B cell (primary cell): Measurements from ENCODE around the gene C1QTNF7. TPM values are rescaled to one million over a fixed set of nuclear protein-coding genes. Genes with fewer than 3 reads are reported as not detected.

Source experiments
- ATAC-seq: fragments of 200-7000 bp; cut with Tn5 transposase; one replicate; pipeline ENCODE4 v1.10.0; 2021; ENCODE audit warnings: low read depth, mild to moderate bottlenecking, moderate number of reproducible peaks, moderate library complexity
- CTCF ChIA-PET: fragments of 350-600 bp; sonication (Branson Sonifier 250); formaldehyde crosslinking; loops from one replicate; lab custom pipeline; 2021; ENCODE audit warnings: antibody characterized with exemption, inconsistent platforms; lab: Charles Lee
- POLR2A ChIA-PET: fragments of 350-600 bp; sonication (Branson Sonifier 250); formaldehyde crosslinking; loops from one replicate; lab custom pipeline; 2021; ENCODE audit warnings: antibody characterized with exemption; lab: Charles Lee
- DNase-seq: peaks from one replicate; pipeline ENCODE4 v3.0.0; 2013
- H2AFZ ChIP-seq: 2 replicates; pipeline ENCODE4 v1.6.1; 2012; ENCODE audit warnings: mild to moderate bottlenecking, low read depth, low read length; ENCODE audit not compliant: insufficient read depth, poor library complexity, severe bottlenecking
- H3K27ac ChIP-seq, 2 donors: 1 replicate in 1 of 2; 2 replicates in 1 of 2; pipeline ENCODE4 v1.5.1; 2012 to 2013; ENCODE audit warnings: low read length in 2 of 2, mild to moderate bottlenecking in 2 of 2, moderate library complexity in 1 of 2
- H3K27me3 ChIP-seq, 4 experiments: fragments of 200-600 bp in 1 of 4; sonication (generic) in 1 of 4; replicated peaks in 1 of 4; 1 replicate in 2 of 4; 2 replicates in 2 of 4; pipeline versions ENCODE4 v1.6.1 to v1.7.0; 2013 to 2016; ENCODE audit warnings: low read length in 3 of 4, mild to moderate bottlenecking in 2 of 4, mixed read lengths in 1 of 4, moderate library complexity in 1 of 4; ENCODE audit not compliant: insufficient read depth in 4 of 4, control insufficient read depth in 3 of 4; ENCODE audit errors: control extremely low read depth in 1 of 4
- H3K36me3 ChIP-seq, 2 experiments: replicated peaks in 1 of 2; 1 replicate in 1 of 2; 2 replicates in 1 of 2; pipeline versions ENCODE4 v1.6.1 to v1.7.1; 2013; ENCODE audit warnings: low read length in 1 of 2; ENCODE audit not compliant: insufficient read depth in 2 of 2, control insufficient read depth in 1 of 2; ENCODE audit errors: control extremely low read depth in 1 of 2, extremely low read depth in 1 of 2
- H3K4me1 ChIP-seq, 2 donors: fragments of 200-600 bp in 1 of 2; sonication (generic) in 1 of 2; 1 replicate in 1 of 2; 2 replicates in 1 of 2; pipeline versions ENCODE4 v1.5.1 to v1.6.1; 2013 to 2017; ENCODE audit warnings: low read length in 2 of 2; ENCODE audit not compliant: control insufficient read depth in 2 of 2, insufficient read depth in 2 of 2
- H3K4me2 ChIP-seq: replicated peaks from 2 replicates; pipeline ENCODE3; 2012; ENCODE audit warnings: mild to moderate bottlenecking, low read depth, low read length; ENCODE audit not compliant: poor library complexity, severe bottlenecking
- H3K4me3 ChIP-seq, 5 experiments: fragments of 200-600 bp in 1 of 5; sonication (generic) in 1 of 5; 1 replicate in 3 of 5; 2 replicates in 2 of 5; pipeline versions ENCODE4 v1.5.1 to v1.7.0; 2011 to 2016; ENCODE audit warnings: low read length in 4 of 5, mild to moderate bottlenecking in 4 of 5, low read depth in 2 of 5, control low read depth in 1 of 5, moderate library complexity in 1 of 5; ENCODE audit not compliant: insufficient read depth in 1 of 5; ENCODE audit errors: control extremely low read depth in 1 of 5, extremely low read depth in 1 of 5
- H3K79me2 ChIP-seq: fragments of 200-600 bp; sonication (generic); one replicate; pipeline ENCODE4 v1.6.0; 2016; ENCODE audit warnings: low read length; ENCODE audit not compliant: control insufficient read depth, insufficient read depth
- H3K9ac ChIP-seq: fragments of 200-600 bp; sonication (generic); 2 replicates; pipeline ENCODE4 v1.6.1; 2017; ENCODE audit warnings: mild to moderate bottlenecking, low read length, moderate library complexity
- H3K9me3 ChIP-seq, 3 donors: one replicate each; pipeline versions ENCODE4 v1.6.1 to v1.7.1; 2013; ENCODE audit warnings: low read length in 2 of 3; ENCODE audit not compliant: control insufficient read depth in 2 of 3, insufficient read depth in 1 of 3; ENCODE audit errors: control extremely low read depth in 1 of 3
- H4K20me1 ChIP-seq: 2 replicates; pipeline ENCODE4 v1.6.0; 2012; ENCODE audit warnings: mild to moderate bottlenecking, low read length; ENCODE audit not compliant: insufficient read depth, control insufficient read depth, poor library complexity, severe bottlenecking
- H3K27ac Mint-ChIP-seq: one replicate; pipeline ENCODE4 v1.8.0; 2021; ENCODE audit warnings: mixed read lengths
- H3K27me3 Mint-ChIP-seq: one replicate; pipeline ENCODE4 v1.8.0; 2021; ENCODE audit warnings: mixed read lengths
- H3K4me1 Mint-ChIP-seq: one replicate; pipeline ENCODE4 v1.8.0; 2021; ENCODE audit warnings: mixed read lengths
- H3K4me3 Mint-ChIP-seq: one replicate; pipeline ENCODE4 v1.8.0; 2021; ENCODE audit warnings: mixed read lengths
- H3K9me3 Mint-ChIP-seq: one replicate; pipeline ENCODE4 v1.8.0; 2022; ENCODE audit warnings: mixed read lengths; ENCODE audit not compliant: insufficient read depth
- CTCF ChIP-seq: fragments of 200-600 bp; IDR thresholded peaks from one replicate; pipeline ENCODE4 v1.8.0; 2022; ENCODE audit warnings: antibody characterized with exemption, mild to moderate bottlenecking
- EZH2 ChIP-seq: IDR thresholded peaks from 2 replicates; pipeline ENCODE4 v1.6.1; 2012; ENCODE audit warnings: borderline replicate concordance, low read depth, mild to moderate bottlenecking, moderate library complexity, low read length; ENCODE audit not compliant: insufficient read depth, poor library complexity, severe bottlenecking
- WGBS: methylation state at CpG from one replicate; pipeline ENCODE4 v1.1.5; 2013; ENCODE audit warnings: missing lambda C conversion rate; ENCODE audit not compliant: insufficient coverage; 5-methylcytosine and 5-hydroxymethylcytosine counted together
- intact Hi-C: fragments of 100-400 bp; cut with micrococcal nuclease; formaldehyde crosslinking; loops from one replicate; pipeline ENCODE4 v1.10.0; 2022
- polyA minus RNA-seq: library from RNA; depleted of rRNA, polyadenylated mRNA; stranded (reverse); fragments of >200 nt; gene quantifications from 2 replicates; pipeline ENCODE4 v1.2.3, GENCODE V29; 2012
- polyA plus RNA-seq: library from polyadenylated mRNA; depleted of rRNA; stranded (reverse); fragments of >200 nt; gene quantifications from 2 replicates; pipeline ENCODE4 v1.2.3, GENCODE V29; 2012
- total RNA-seq, 2 donors: library from RNA; stranded (reverse); fragments of 120-200 nt in 1 of 2; gene quantifications; 1 replicate in 1 of 2; 2 replicates in 1 of 2; pipeline versions ENCODE4 v1.2.3 to v1.2.4, GENCODE V29; 2013 to 2022

Gene C1QTNF7
- not detected in 2 replicates for total RNA-seq
- 0.21 TPM for total RNA-seq (2013)
- not detected in 2 replicates for polyA plus RNA-seq
- not detected in 2 replicates for polyA minus RNA-seq

- DNase-seq (no peak), ATAC-seq (no peak)
- Mint-ChIP-seq H3K4me1 (no peaks in the 10 kb centered on the region), H3K27me3 (peaks cover 6% of the 10 kb centered on the region), H3K9me3 (no peaks in the 10 kb centered on the region), H3K4me3 (no peak within 1 kb of the TSS), H3K27ac (no peak within 1 kb of the TSS)
- POLR2A ChIA-PET: no interaction called here
- no peaks in the 10 kb centered on the region for H3K79me2 ChIP-seq
- intact Hi-C loops: no loop called here
- WGBS: 100% methylated on average over 1 of the region's 3 CpGs
- H3K4me3 ChIP-seq: no peak within 1 kb of the TSS
- H4K20me1 ChIP-seq: no peaks in the 10 kb centered on the region
- no peak within 1 kb of the TSS for H3K27ac ChIP-seq
- peaks cover 0 to 3% (median 0%) of the 10 kb centered on the region in 3 donors for H3K9me3 ChIP-seq
- TF ChIP-seq EZH2 (no peak), CTCF (no peak)
- no peaks in the 10 kb centered on the region for H3K4me1 ChIP-seq
- H3K4me2 ChIP-seq: no peak within 1 kb of the TSS
- H3K27me3 ChIP-seq: no peaks in the 10 kb centered on the region
- H3K36me3 ChIP-seq: no peaks in the 10 kb centered on the region
- CTCF ChIA-PET: interaction anchor here (1.4 kb wide), 1 partner anchor 16 kb away, joined by 3 read pairs; no protein-coding TSS in a partner anchor
- no peak within 1 kb of the TSS for H2AFZ ChIP-seq
- no peak within 1 kb of the TSS for H3K9ac ChIP-seq
Measured at GRCh38 chr4:15427701-15428100, at the start of gene C1QTNF7. Gene C1QTNF7 (plus strand): TSS chr4:15428033. CDS start chr4:15435744, 7,711 bp downstream.

GRCh38 chr4:15378062-15378461 lies 49.8 kb upstream of the C1QTNF7 start:
- Histone ChIP-seq H3K4me3 (no peak overlapping the region), H3K27me3 (no peaks in the 10 kb centered on the region), H3K4me1 (peaks cover 15 to 18% of the 10 kb centered on the region in 2 donors), H3K36me3 (no peaks in the 10 kb centered on the region), H3K9me3 (no peaks in the 10 kb centered on the region), H3K27ac (no peak overlapping the region), H3K4me2 (no peak overlapping the region), H4K20me1 (no peaks in the 10 kb centered on the region), H2AFZ (no peak overlapping the region), H3K79me2 (no peaks in the 10 kb centered on the region), H3K9ac (no peak overlapping the region)
- peaks cover 23% of the 10 kb centered on the region for H3K4me1 Mint-ChIP-seq
- intact Hi-C loops: no loop called here
- ChIA-PET POLR2A (no interaction called here), CTCF (interaction anchor here (0.9 to 3.2 kb wide), 3 partner anchors 16 to 80 kb away, joined by 3 to 16 read pairs (median 3); no protein-coding TSS in a partner anchor)
- no peak overlapping the region for H3K4me3 Mint-ChIP-seq
- TF ChIP-seq CTCF: no peak
- H3K27ac Mint-ChIP-seq: no peak overlapping the region
- peaks cover 4% of the 10 kb centered on the region for H3K27me3 Mint-ChIP-seq
- WGBS: no CpG with 5 or more reads among the region's 1 CpG
- DNase-seq (no peak), ATAC-seq (no peak)
- H3K9me3 Mint-ChIP-seq: no peaks in the 10 kb centered on the region
